Memory B cell (primary cell): Measurements from ENCODE around the gene NECAB2.

Experiments used
- ATAC-seq: fragments of 150-1000 bp; cut with Tn5 transposase; 2 replicates; pipeline ENCODE4 v1.10.0; 2021; ENCODE audit warnings: low read depth, mild to moderate bottlenecking, moderate library complexity
- DNase-seq, 2 donors: peaks; one replicate each; pipeline ENCODE4 v3.0.0; 2022; ENCODE audit warnings: low spot score in 2 of 2
- H3K27ac Mint-ChIP-seq: one replicate; pipeline ENCODE4 v1.8.0; 2022; ENCODE audit warnings: mild to moderate bottlenecking, moderate library complexity, mixed read lengths
- H3K27me3 Mint-ChIP-seq: one replicate; pipeline ENCODE4 v1.8.0; 2022; ENCODE audit warnings: mixed read lengths
- H3K36me3 Mint-ChIP-seq: one replicate; pipeline ENCODE4 v1.8.0; 2022; ENCODE audit warnings: mild to moderate bottlenecking, mixed read lengths
- H3K4me1 Mint-ChIP-seq: one replicate; pipeline ENCODE4 v1.8.0; 2022; ENCODE audit warnings: mixed read lengths
- H3K4me3 Mint-ChIP-seq: one replicate; pipeline ENCODE4 v1.8.0; 2022; ENCODE audit warnings: mild to moderate bottlenecking, moderate library complexity, mixed read lengths
- H3K9me3 Mint-ChIP-seq: one replicate; pipeline ENCODE4 v1.8.0; 2022; ENCODE audit warnings: mixed read lengths

Gene NECAB2

GRCh38 chr16:84036131-84036530 is 68.1 kb downstream of the NECAB2 start:
- Mint-ChIP-seq H3K27ac (no peak overlapping the region), H3K9me3 (peaks cover 2% of the 10 kb centered on the region), H3K27me3 (peaks cover 8% of the 10 kb centered on the region), H3K4me1 (no peaks in the 10 kb centered on the region), H3K4me3 (no peak overlapping the region), H3K36me3 (peaks cover 2% of the 10 kb centered on the region)
- ATAC-seq (no peak), DNase-seq (no peak)

GRCh38 chr16:84036982-84037425 is 69.0 kb downstream of the NECAB2 start:
- no peak overlapping the region for H3K27ac Mint-ChIP-seq
- ATAC-seq (no peak), DNase-seq (no peak)
- H3K36me3 Mint-ChIP-seq: peaks cover 2% of the 10 kb centered on the region
- H3K9me3 Mint-ChIP-seq: peaks cover 2% of the 10 kb centered on the region
- H3K4me3 Mint-ChIP-seq: no peak overlapping the region
- H3K27me3 Mint-ChIP-seq: peaks cover 5% of the 10 kb centered on the region
- H3K4me1 Mint-ChIP-seq: no peaks in the 10 kb centered on the region

GRCh38 chr16:84038469-84038868 is 70.4 kb downstream of the NECAB2 start:
- DNase-seq: no peak
- Mint-ChIP-seq H3K27ac (no peak overlapping the region), H3K27me3 (peaks cover 7% of the 10 kb centered on the region), H3K9me3 (peaks cover 2% of the 10 kb centered on the region), H3K4me3 (no peak overlapping the region), H3K4me1 (no peaks in the 10 kb centered on the region), H3K36me3 (peaks cover 2% of the 10 kb centered on the region)
- ATAC-seq: no peak

GRCh38 chr16:84039696-84040095 is 71.7 kb downstream of the NECAB2 start:
- no peaks in the 10 kb centered on the region for H3K4me1 Mint-ChIP-seq
- H3K4me3 Mint-ChIP-seq: no peak overlapping the region
- no peak overlapping the region for H3K27ac Mint-ChIP-seq
- peaks cover 7% of the 10 kb centered on the region for H3K27me3 Mint-ChIP-seq
- H3K36me3 Mint-ChIP-seq: peaks cover 2% of the 10 kb centered on the region
- peaks cover 2% of the 10 kb centered on the region for H3K9me3 Mint-ChIP-seq
- no peak for DNase-seq
- no peak for ATAC-seq

- peaks cover 2% of the 10 kb centered on the region for H3K9me3 Mint-ChIP-seq
- peaks cover 2% of the 10 kb centered on the region for H3K36me3 Mint-ChIP-seq
- ATAC-seq (no peak), DNase-seq (no peak)
- H3K4me3 Mint-ChIP-seq: no peak overlapping the region
- H3K4me1 Mint-ChIP-seq: no peaks in the 10 kb centered on the region
- peaks cover 7% of the 10 kb centered on the region for H3K27me3 Mint-ChIP-seq
- H3K27ac Mint-ChIP-seq: no peak overlapping the region
Observed at GRCh38 chr16:84040226-84040822, 72.3 kb downstream of the NECAB2 start.

- peaks cover 5% of the 10 kb centered on the region for H3K27me3 Mint-ChIP-seq
- DNase-seq: no peak
- H3K4me1 Mint-ChIP-seq: no peaks in the 10 kb centered on the region
- peaks cover 2% of the 10 kb centered on the region for H3K36me3 Mint-ChIP-seq
- H3K27ac Mint-ChIP-seq: no peak overlapping the region
- ATAC-seq: no peak
- H3K4me3 Mint-ChIP-seq: no peak overlapping the region
- H3K9me3 Mint-ChIP-seq: peaks cover 2% of the 10 kb centered on the region
Observed at GRCh38 chr16:84040823-84041820, 73.1 kb downstream of the NECAB2 start.

GRCh38 chr16:84041881-84042280 is 73.8 kb downstream of the NECAB2 start:
- Mint-ChIP-seq H3K4me3 (no peak overlapping the region), H3K27me3 (peaks cover 4% of the 10 kb centered on the region), H3K36me3 (no peaks in the 10 kb centered on the region), H3K27ac (no peak overlapping the region), H3K9me3 (no peaks in the 10 kb centered on the region), H3K4me1 (no peaks in the 10 kb centered on the region)
- ATAC-seq (no peak), DNase-seq (no peak)

GRCh38 chr16:84042308-84042878 is 74.3 kb downstream of the NECAB2 start, which contains the start of gene SLC38A8:
TSS of gene SLC38A8 (minus strand) at chr16:84042795. CDS start at chr16:84042157, 638 bp downstream.
- ATAC-seq (no peak), DNase-seq (no peak)
- H3K27ac Mint-ChIP-seq: no peak within 1 kb of the TSS
- H3K27me3 Mint-ChIP-seq: peaks cover 4% of the 10 kb centered on the region
- no peaks in the 10 kb centered on the region for H3K9me3 Mint-ChIP-seq
- no peak within 1 kb of the TSS for H3K4me3 Mint-ChIP-seq
- peaks cover 2% of the 10 kb centered on the region for H3K36me3 Mint-ChIP-seq
- H3K4me1 Mint-ChIP-seq: no peaks in the 10 kb centered on the region

GRCh38 chr16:84042879-84043485 is 74.9 kb downstream of the NECAB2 start:
- DNase-seq (no peak), ATAC-seq (no peak)
- Mint-ChIP-seq H3K27me3 (peaks cover 4% of the 10 kb centered on the region), H3K27ac (no peak overlapping the region), H3K36me3 (peaks cover 2% of the 10 kb centered on the region), H3K9me3 (no peaks in the 10 kb centered on the region), H3K4me1 (no peaks in the 10 kb centered on the region), H3K4me3 (no peak overlapping the region)

- Mint-ChIP-seq H3K4me1 (no peaks in the 10 kb centered on the region), H3K36me3 (peaks cover 2% of the 10 kb centered on the region), H3K27me3 (peaks cover 4% of the 10 kb centered on the region), H3K27ac (no peak overlapping the region), H3K4me3 (no peak overlapping the region), H3K9me3 (no peaks in the 10 kb centered on the region)
- DNase-seq (no peak), ATAC-seq (no peak)
Observed at GRCh38 chr16:84043486-84044117, 75.6 kb downstream of the NECAB2 start.

GRCh38 chr16:84044118-84044488 is 76.1 kb downstream of the NECAB2 start:
- DNase-seq (no peak), ATAC-seq (no peak)
- Mint-ChIP-seq H3K27me3 (peaks cover 4% of the 10 kb centered on the region), H3K4me1 (no peaks in the 10 kb centered on the region), H3K9me3 (no peaks in the 10 kb centered on the region), H3K4me3 (no peak overlapping the region), H3K27ac (no peak overlapping the region), H3K36me3 (peaks cover 4% of the 10 kb centered on the region)

- ATAC-seq: no peak
- Mint-ChIP-seq H3K27ac (no peak overlapping the region), H3K36me3 (peaks cover 6% of the 10 kb centered on the region), H3K9me3 (no peaks in the 10 kb centered on the region), H3K4me1 (no peaks in the 10 kb centered on the region), H3K4me3 (no peak overlapping the region), H3K27me3 (peaks cover 4% of the 10 kb centered on the region)
- DNase-seq: no peak
Observed at GRCh38 chr16:84045001-84045817, 77.2 kb downstream of the NECAB2 start.
